Endothelial cell of hepatic sinusoid (primary cell): ENCODE results near the gene FERMT3.

Experiments
- in situ Hi-C: cut with HindIII; loops from 2 replicates; pipeline ENCODE4 v1.10.0; 2017; ENCODE audit warnings: low sequenced_read_pairs

Gene FERMT3

GRCh38 chr11:64218628-64219353 lies 12.3 kb downstream of the FERMT3 start:
- in situ Hi-C loops = loop anchor here (5.0 kb wide), 1 partner anchor 89 kb away; the partner anchor contains the start of gene ESRRA

DNA sequence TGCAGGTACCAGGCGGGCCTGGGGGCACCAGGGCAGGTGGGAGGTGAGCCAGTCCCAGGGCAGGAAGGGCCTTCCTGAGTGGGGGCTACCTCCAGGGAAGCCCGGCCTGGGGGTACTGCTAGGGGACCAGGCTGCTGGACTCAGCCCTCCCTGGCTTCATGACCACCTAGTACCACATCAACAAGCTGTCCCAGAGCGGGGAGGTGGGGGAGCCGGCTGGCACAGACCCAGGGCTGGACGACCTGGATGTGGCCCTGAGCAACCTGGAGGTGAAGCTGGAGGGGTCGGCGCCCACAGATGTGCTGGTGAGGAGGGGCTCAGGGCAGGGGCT lies 12.8 kb downstream of the FERMT3 start:
- in situ Hi-C loops = loop anchor here (5.0 kb wide), 1 partner anchor 88 kb away; the partner anchor contains the start of gene ESRRA

DNA sequence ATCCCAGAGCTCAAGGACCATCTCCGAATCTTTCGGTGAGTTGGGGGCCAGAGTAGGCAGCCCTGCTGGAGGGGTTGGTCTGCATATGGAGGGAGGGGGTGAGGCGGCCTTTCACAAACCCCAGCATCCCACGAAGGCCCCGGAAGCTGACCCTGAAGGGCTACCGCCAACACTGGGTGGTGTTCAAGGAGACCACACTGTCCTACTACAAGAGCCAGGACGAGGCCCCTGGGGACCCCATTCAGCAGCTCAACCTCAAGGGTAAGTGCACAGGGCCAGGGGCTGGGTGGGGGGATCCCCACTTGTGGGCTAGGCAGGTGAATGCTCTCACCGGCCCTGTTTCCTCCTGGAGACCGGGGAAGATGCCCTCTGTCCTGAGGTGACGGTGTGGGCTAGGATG lies 13.2 kb downstream of the FERMT3 start:
- in situ Hi-C loops = loop anchor here (5.0 kb wide), 1 partner anchor 88 kb away; the partner anchor contains the start of gene ESRRA

- in situ Hi-C loops = no loop called here
Observed at GRCh38 chr11:64220271-64220670, 13.8 kb downstream of the FERMT3 start.

DNA sequence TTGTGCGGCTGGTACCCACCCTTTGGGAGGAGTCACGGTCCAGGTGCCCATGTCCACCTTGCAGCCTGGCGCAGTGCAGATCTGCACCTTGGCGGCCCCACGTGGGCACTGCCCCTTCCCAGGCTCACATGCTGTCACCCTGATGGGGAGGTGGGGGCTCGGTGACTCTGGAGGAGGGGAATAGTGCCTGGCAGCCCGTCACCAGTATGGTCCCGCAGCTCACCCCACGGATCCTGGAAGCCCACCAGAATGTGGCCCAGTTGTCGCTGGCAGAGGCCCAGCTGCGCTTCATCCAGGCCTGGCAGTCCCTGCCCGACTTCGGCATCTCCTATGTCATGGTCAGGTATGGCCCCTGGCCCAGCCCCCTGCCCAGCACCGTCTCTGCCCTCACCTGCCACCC lies 14.3 kb downstream of the FERMT3 start:
- in situ Hi-C loops = no loop called here

- in situ Hi-C loops = no loop called here
Observed at GRCh38 chr11:64222651-64223000, 16.1 kb downstream of the FERMT3 start.

- in situ Hi-C loops = no loop called here
Observed at GRCh38 chr11:64223001-64223651, 16.6 kb downstream of the FERMT3 start.

GRCh38 chr11:64224151-64224890 lies 17.8 kb downstream of the FERMT3 start:
- in situ Hi-C loops = no loop called here

GRCh38 chr11:64224891-64225607 lies 18.5 kb downstream of the FERMT3 start:
- in situ Hi-C loops = no loop called here

GRCh38 chr11:64225608-64226506 lies 19.3 kb downstream of the FERMT3 start, which contains the start of the genes NUDT22 and TRPT1:
TSS of gene NUDT22 (plus strand) at chr11:64226274. CDS start at chr11:64226653, 379 bp downstream.
TSS of gene TRPT1 (minus strand) at chr11:64226186. CDS start at chr11:64225860, 326 bp downstream.
- in situ Hi-C loops = no loop called here

GRCh38 chr11:64226507-64227051 lies 20.1 kb downstream of the FERMT3 start:
- in situ Hi-C loops = no loop called here

- in situ Hi-C loops = no loop called here
Observed at GRCh38 chr11:64227405-64227956, 21.0 kb downstream of the FERMT3 start.

DNA sequence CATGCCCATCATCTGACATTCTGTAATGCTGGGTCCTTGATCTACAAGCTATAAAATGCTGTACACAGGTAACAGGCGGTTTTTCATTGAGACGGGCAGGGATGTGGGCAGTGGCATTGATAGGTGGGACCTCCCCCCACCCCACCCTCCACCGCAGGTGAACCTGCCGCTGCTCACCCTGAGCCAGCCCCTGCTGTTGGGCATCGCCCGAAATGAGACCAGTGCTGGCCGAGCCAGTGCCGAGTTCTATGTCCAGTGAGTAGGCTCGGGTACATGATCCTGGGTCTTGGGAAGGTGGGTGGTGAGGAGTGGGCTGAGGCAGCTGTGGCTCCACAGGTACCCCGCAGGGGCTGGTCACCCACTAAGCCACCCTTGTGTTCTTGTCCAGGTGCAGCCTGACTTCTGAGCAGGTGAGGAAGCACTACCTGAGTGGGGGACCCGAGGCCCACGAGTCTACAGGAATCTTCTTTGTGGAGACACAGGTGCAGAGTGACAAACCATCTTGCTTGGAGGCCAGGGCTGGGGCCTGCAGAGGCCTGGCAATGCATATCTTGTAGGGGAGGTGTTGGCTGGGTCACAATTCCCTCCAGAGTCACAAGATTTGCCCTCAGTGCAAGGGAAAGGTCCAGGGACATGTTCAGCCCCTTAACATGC lies 22.7 kb downstream of the FERMT3 start:
- in situ Hi-C loops = no loop called here

GRCh38 chr11:64229744-64230170 lies 23.2 kb downstream of the FERMT3 start:
- in situ Hi-C loops = no loop called here

DNA sequence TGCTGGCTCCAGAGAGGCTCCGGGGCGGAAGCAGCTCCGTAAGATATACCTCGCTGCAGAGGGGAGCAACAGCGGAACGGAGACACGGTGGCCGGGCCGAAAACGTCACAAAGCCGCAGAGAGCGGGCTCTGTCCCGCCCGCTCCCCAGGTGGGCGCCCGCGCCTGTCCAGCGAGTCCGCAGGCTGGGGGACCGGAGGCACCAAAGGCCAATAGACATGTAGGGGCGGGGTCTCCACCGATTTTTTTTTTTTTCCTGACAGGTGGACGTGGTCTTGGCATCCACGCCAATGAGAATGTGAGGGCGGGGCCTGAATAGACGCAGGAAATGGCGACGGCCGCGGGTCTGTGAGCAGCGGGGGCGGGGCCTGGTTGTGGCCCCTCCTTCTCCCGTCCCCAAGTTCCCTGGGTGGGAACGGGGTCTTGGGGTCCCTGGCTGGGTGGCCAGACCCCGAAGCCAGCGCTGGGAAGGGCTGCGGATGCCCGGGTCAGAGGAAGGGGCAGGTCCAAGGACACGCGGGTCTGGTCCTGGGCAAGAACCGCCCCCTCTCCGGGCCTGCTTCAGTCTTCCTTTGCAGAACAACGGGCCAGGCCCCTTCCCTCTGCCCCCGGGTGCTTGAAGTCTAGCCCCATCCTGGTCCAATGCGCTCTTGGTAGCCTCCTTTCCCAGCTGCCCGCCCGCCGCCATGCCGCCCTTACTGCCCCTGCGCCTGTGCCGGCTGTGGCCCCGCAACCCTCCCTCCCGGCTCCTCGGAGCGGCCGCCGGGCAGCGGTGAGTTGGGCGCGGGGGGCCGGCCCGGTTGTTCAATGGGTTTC lies 23.9 kb downstream of the FERMT3 start, which contains the start of gene DNAJC4:
TSS of gene DNAJC4 (plus strand) at position 378 of the 814 bp plus-strand sequence. CDS start at position 685, 307 bp downstream.
- in situ Hi-C loops = no loop called here

DNA sequence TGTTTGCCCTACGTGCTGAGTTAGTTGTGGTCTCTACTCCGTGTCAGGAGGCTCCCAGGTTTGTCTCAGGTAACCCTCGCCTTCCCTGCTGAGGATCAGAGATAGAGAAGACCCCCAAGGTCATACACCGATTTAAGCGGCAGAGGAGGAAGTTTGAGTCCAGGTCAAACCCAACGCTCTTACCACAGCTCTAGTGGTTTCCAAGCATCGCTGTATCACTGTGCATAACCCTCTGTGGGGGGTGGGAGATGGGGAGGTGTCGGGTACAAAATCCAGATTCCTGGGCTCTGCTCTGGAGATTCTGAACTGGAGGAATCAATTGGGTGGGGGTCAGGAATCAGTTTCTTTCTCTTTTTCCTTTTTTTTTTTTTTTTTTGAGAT lies 24.5 kb downstream of the FERMT3 start:
- in situ Hi-C loops = no loop called here

DNA sequence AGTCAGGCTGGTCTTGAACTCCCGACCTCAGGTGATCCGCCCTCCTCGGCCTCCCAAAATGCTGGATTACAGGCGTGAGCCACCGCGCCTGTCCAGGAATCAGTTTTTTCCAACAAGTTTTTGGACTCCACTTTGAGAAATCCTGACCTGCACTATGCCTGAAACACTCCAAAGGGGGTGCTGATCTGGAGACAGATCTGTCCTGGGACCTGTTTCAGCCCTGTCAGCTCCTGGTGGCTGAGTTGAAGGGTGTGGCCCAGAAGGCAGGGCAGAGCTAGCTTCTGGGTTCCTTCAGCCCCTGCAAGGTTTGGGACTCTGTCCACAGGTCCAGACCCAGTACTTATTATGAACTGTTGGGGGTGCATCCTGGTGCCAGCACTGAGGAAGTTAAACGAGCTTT lies 25.0 kb downstream of the FERMT3 start:
- in situ Hi-C loops = no loop called here
